ENCODE results near the gene GABARAPL2.

Gene GABARAPL2

GRCh38 chr16:75606507-75606906 lies 40.3 kb downstream of the GABARAPL2 start:
- H2AFZ ChIP-seq (ENCODE audit: low read depth, low read length, severe bottlenecking): no peak overlapping the region
- no peaks in the 10 kb centered on the region for H3F3A ChIP-seq (ENCODE audit: insufficient read depth)
- no peaks in the 10 kb centered on the region for H3K9me2 ChIP-seq (replicated peaks; ENCODE audit: insufficient read depth, low read length)
- H3K79me2 ChIP-seq (ENCODE audit: insufficient read depth, low read length): no peaks in the 10 kb centered on the region
- no peak overlapping the region for H3K27ac ChIP-seq (ENCODE audit: low read depth, low read length)
- H3K9ac ChIP-seq (ENCODE audit: low read length): no peak overlapping the region
- H3K4me3 ChIP-seq (ENCODE audit: insufficient read depth, low read length, poor library complexity, severe bottlenecking): no peak overlapping the region
- peaks cover 29% of the 10 kb centered on the region for H3K36me3 ChIP-seq (ENCODE audit: low read length)
- H3K27me3 ChIP-seq (ENCODE audit: low read length): no peaks in the 10 kb centered on the region
- TF ChIP-seq EZH2phosphoT487 (conservative IDR thresholded peaks at IDR 0.05; ENCODE audit: low read length) (no peak), CTCF (IDR thresholded peaks at IDR 0.05; ENCODE audit: insufficient read depth, low read length, poor library complexity, severe bottlenecking) (no peak)
- H3K4me2 ChIP-seq (ENCODE audit: low read depth, low read length, poor library complexity, severe bottlenecking): no peak overlapping the region
- no peaks in the 10 kb centered on the region for H3K9me3 ChIP-seq (ENCODE audit: insufficient read depth, low read length)
- no peaks in the 10 kb centered on the region for H4K20me1 ChIP-seq (ENCODE audit: low read depth, low read length)

- Histone ChIP-seq H4K20me1 (ENCODE audit: low read depth, low read length) (no peaks in the 10 kb centered on the region), H3K9me3 (ENCODE audit: insufficient read depth, low read length) (no peaks in the 10 kb centered on the region), H3K27me3 (ENCODE audit: low read length) (no peaks in the 10 kb centered on the region), H3F3A (ENCODE audit: insufficient read depth) (no peaks in the 10 kb centered on the region), H3K4me3 (ENCODE audit: insufficient read depth, low read length, poor library complexity, severe bottlenecking) (no peak overlapping the region), H2AFZ (ENCODE audit: low read depth, low read length, severe bottlenecking) (no peak overlapping the region), H3K79me2 (ENCODE audit: insufficient read depth, low read length) (no peaks in the 10 kb centered on the region), H3K9me2 (replicated peaks; ENCODE audit: insufficient read depth, low read length) (no peaks in the 10 kb centered on the region), H3K27ac (ENCODE audit: low read depth, low read length) (no peak overlapping the region), H3K9ac (ENCODE audit: low read length) (no peak overlapping the region), H3K4me2 (ENCODE audit: low read depth, low read length, poor library complexity, severe bottlenecking) (no peak overlapping the region), H3K36me3 (ENCODE audit: low read length) (peaks cover 18% of the 10 kb centered on the region; the same call in 1 of the 2 replicates)
- no peak for TF ChIP-seq CTCF (IDR thresholded peaks at IDR 0.05; ENCODE audit: insufficient read depth, low read length, poor library complexity, severe bottlenecking)
- no peak for TF ChIP-seq EZH2phosphoT487 (conservative IDR thresholded peaks at IDR 0.05; ENCODE audit: low read length)
These were observed 48.1 kb downstream of the GABARAPL2 start for GRCh38 chr16:75614066-75614897.

- H4K20me1 ChIP-seq (ENCODE audit: low read depth, low read length): no peaks in the 10 kb centered on the region
- no peaks in the 10 kb centered on the region for H3K79me2 ChIP-seq (ENCODE audit: insufficient read depth, low read length)
- H3K27me3 ChIP-seq (ENCODE audit: low read length): no peaks in the 10 kb centered on the region
- H3K9me3 ChIP-seq (ENCODE audit: insufficient read depth, low read length): no peaks in the 10 kb centered on the region
- no peak overlapping the region for H3K27ac ChIP-seq (ENCODE audit: low read depth, low read length)
- H3K9me2 ChIP-seq (replicated peaks; ENCODE audit: insufficient read depth, low read length): no peaks in the 10 kb centered on the region
- H3K4me2 ChIP-seq (ENCODE audit: low read depth, low read length, poor library complexity, severe bottlenecking): no peak overlapping the region
- H3K9ac ChIP-seq (ENCODE audit: low read length): no peak overlapping the region
- peaks cover 16% of the 10 kb centered on the region; the same call in 1 of the 2 replicates for H3K36me3 ChIP-seq (ENCODE audit: low read length)
- H2AFZ ChIP-seq (ENCODE audit: low read depth, low read length, severe bottlenecking): no peak overlapping the region
- H3F3A ChIP-seq (ENCODE audit: insufficient read depth): no peaks in the 10 kb centered on the region
- no peak overlapping the region for H3K4me3 ChIP-seq (ENCODE audit: insufficient read depth, low read length, poor library complexity, severe bottlenecking)
- TF ChIP-seq CTCF (IDR thresholded peaks at IDR 0.05; ENCODE audit: insufficient read depth, low read length, poor library complexity, severe bottlenecking) (no peak), EZH2phosphoT487 (conservative IDR thresholded peaks at IDR 0.05; ENCODE audit: low read length) (no peak)
These were observed 49.4 kb downstream of the GABARAPL2 start for GRCh38 chr16:75615619-75616018.
